Measurements from ENCODE around the gene ABHD13.
"Not testable (repeated sequence)": the region's sequence is repeated elsewhere in the genome, so short reads cannot be mapped to it uniquely, and the experiment has no call there.

Gene ABHD13

GRCh38 chr13:108218044-108218974, at the start of gene ABHD13:
Gene ABHD13, plus strand, starts transcription at chr13:108218392. Its CDS starts 10,827 bp downstream, at chr13:108229219.
- peak; percentile 88 for DNase-seq (ENCODE audit: low spot score)

GRCh38 chr13:108168929-108169328, 49.3 kb upstream of the ABHD13 start:
- no peak for DNase-seq (ENCODE audit: low spot score)

GRCh38 chr13:108176685-108177274, 41.4 kb upstream of the ABHD13 start:
- peak; percentile 7 for DNase-seq (ENCODE audit: low spot score)

GRCh38 chr13:108178078-108178477, 40.1 kb upstream of the ABHD13 start:
- DNase-seq (ENCODE audit: low spot score) = no peak

GRCh38 chr13:108182652-108183051, 35.5 kb upstream of the ABHD13 start:
- DNase-seq (ENCODE audit: low spot score) = no peak

GRCh38 chr13:108185223-108185622, 33.0 kb upstream of the ABHD13 start:
- DNase-seq (ENCODE audit: low spot score) = no peak

- no peak for DNase-seq (ENCODE audit: low spot score)
These were observed 29.9 kb upstream of the ABHD13 start for GRCh38 chr13:108188260-108188659.

- no peak for DNase-seq (ENCODE audit: low spot score)
These were observed 27.3 kb upstream of the ABHD13 start for GRCh38 chr13:108190897-108191296.

GRCh38 chr13:108193806-108194205, 24.4 kb upstream of the ABHD13 start:
- DNase-seq (ENCODE audit: low spot score) = no peak

- no peak for DNase-seq (ENCODE audit: low spot score)
These were observed 23.7 kb upstream of the ABHD13 start for GRCh38 chr13:108194435-108194936.

GRCh38 chr13:108195146-108195545, 23.0 kb upstream of the ABHD13 start:
- no peak for DNase-seq (ENCODE audit: low spot score)

- DNase-seq (ENCODE audit: low spot score) = no peak
These were observed 22.3 kb upstream of the ABHD13 start for GRCh38 chr13:108195861-108196260.

- no peak for DNase-seq (ENCODE audit: low spot score)
These were observed 17.3 kb upstream of the ABHD13 start for GRCh38 chr13:108200781-108201398.

- no peak for DNase-seq (ENCODE audit: low spot score)
These were observed 7.6 kb upstream of the ABHD13 start for GRCh38 chr13:108210551-108210950.

GRCh38 chr13:108212886-108213285, 5.3 kb upstream of the ABHD13 start:
- no peak for DNase-seq (ENCODE audit: low spot score)

- DNase-seq (ENCODE audit: low spot score) = no peak
These were observed 4.2 kb upstream of the ABHD13 start for GRCh38 chr13:108213946-108214345.

- DNase-seq (ENCODE audit: low spot score) = no peak
These were observed 3.5 kb upstream of the ABHD13 start for GRCh38 chr13:108214441-108215271.

- peak; percentile 84 for DNase-seq (ENCODE audit: low spot score)
These were observed 2.8 kb upstream of the ABHD13 start, which contains the start of gene LIG4 for GRCh38 chr13:108215436-108215835. Gene LIG4, minus strand, starts transcription at chr13:108215536. Its CDS starts 4,268 bp downstream, at chr13:108211268.

GRCh38 chr13:108217307-108218043, 717 bp upstream of the ABHD13 start:
- DNase-seq (ENCODE audit: low spot score) = not testable (repeated sequence)

- DNase-seq (ENCODE audit: low spot score) = peak; percentile 63
These were observed 1.8 kb downstream of the ABHD13 start for GRCh38 chr13:108220041-108220440.
